GM12878 (cell line): ENCODE measurements around the gene RNF220. TPM values are rescaled to one million over a fixed set of nuclear protein-coding genes. Genes with fewer than 3 reads are reported as not detected.

Experiments
- ATAC-seq: fragments of 200-7000 bp; cut with Tn5 transposase; 3 replicates; pipeline ENCODE4 v1.9.1; 2020; ENCODE audit warnings: mild to moderate bottlenecking, moderate library complexity
- BruUV-seq: library from RNA; stranded (reverse); fragments of 400-500 nt; replicated peaks from 2 replicates; lab custom pipeline; 2021; lab: Mats Ljungman, UMichigan
- CTCF ChIA-PET: fragments of 300-600 bp; sonication (Branson Sonifier 250); formaldehyde crosslinking; extraction: SDS; loops from one replicate; lab custom pipeline; 2021; ENCODE audit warnings: inconsistent platforms; lab: Yijun Ruan, JAX
- POLR2A ChIA-PET: fragments of 350-600 bp; formaldehyde crosslinking; extraction: SDS; loops from one replicate; lab custom pipeline; 2021; ENCODE audit warnings: inconsistent platforms; lab: Charles Lee
- RAD21 ChIA-PET: fragments of 300-600 bp; sonication (Branson Sonifier 250); formaldehyde crosslinking; loops from one replicate; lab custom pipeline; 2023; ENCODE audit warnings: antibody characterized with exemption; ENCODE audit not compliant: unreplicated experiment; lab: Charles Lee
- SMC1A ChIA-PET: fragments of 300-600 bp; sonication (Branson Sonifier 250); formaldehyde crosslinking; loops from one replicate; lab custom pipeline; 2023; ENCODE audit not compliant: unreplicated experiment, uncharacterized antibody; lab: Charles Lee
- DNase-seq: peaks from one replicate; pipeline ENCODE4 v3.0.0-alpha.2; 2011; ENCODE audit warnings: low read depth, low spot score
- FAIRE-seq: peaks from 3 replicates; lab custom pipeline; 2011; peaks lifted over from hg19 to GRCh38; lab: Jason Lieb, UNC
- H2AFZ ChIP-seq: 2 replicates; pipeline ENCODE4 v1.6.0; 2011; ENCODE audit warnings: low read depth, low read length, control low read depth; ENCODE audit not compliant: control insufficient read depth
- H3K27ac ChIP-seq: 2 replicates; pipeline ENCODE4 v1.5.1; 2011; ENCODE audit warnings: control low read depth; ENCODE audit not compliant: control insufficient read depth, insufficient read depth
- H3K27me3 ChIP-seq, 2 experiments: replicated peaks in 1 of 2; 2 replicates each; pipeline versions ENCODE4 v1.6.0 to v1.6.1; 2011; ENCODE audit warnings: low read length in 1 of 2; ENCODE audit not compliant: control insufficient read depth in 2 of 2, insufficient read depth in 2 of 2
- H3K36me3 ChIP-seq, 2 experiments: 2 replicates each; pipeline ENCODE4 v1.5.1; 2011; ENCODE audit warnings: low read length in 1 of 2; ENCODE audit not compliant: control insufficient read depth in 2 of 2, insufficient read depth in 2 of 2
- H3K4me1 ChIP-seq: 2 replicates; pipeline ENCODE4 v1.6.1; 2011; ENCODE audit warnings: mild to moderate bottlenecking, low read length, moderate library complexity, mixed read lengths; ENCODE audit not compliant: control insufficient read depth, insufficient read depth
- H3K4me2 ChIP-seq: 2 replicates; pipeline ENCODE4 v1.6.0; 2011; ENCODE audit warnings: control low read depth; ENCODE audit not compliant: control insufficient read depth, insufficient read depth
- H3K4me3 ChIP-seq: fragments of 200-600 bp; sonication (generic); 2 replicates; pipeline ENCODE4 v1.5.1; 2016
- H3K79me2 ChIP-seq: 2 replicates; pipeline ENCODE4 v1.6.0; 2011; ENCODE audit warnings: low read length; ENCODE audit not compliant: control insufficient read depth, insufficient read depth
- H3K9ac ChIP-seq: 2 replicates; pipeline ENCODE4 v1.8.0; 2011; ENCODE audit warnings: low read length, control low read depth, mixed read lengths; ENCODE audit not compliant: control insufficient read depth, insufficient read depth
- H3K9me3 ChIP-seq: replicated peaks from 3 replicates; pipeline ENCODE4 v1.5.1; 2011; ENCODE audit warnings: mild to moderate bottlenecking, low read length; ENCODE audit not compliant: control insufficient read depth, insufficient read depth
- H4K20me1 ChIP-seq: 2 replicates; pipeline ENCODE4 v1.6.0; 2011; ENCODE audit not compliant: control insufficient read depth, insufficient read depth
- CBX3 ChIP-seq: fragments of 200-600 bp; sonication (generic); IDR thresholded peaks from 2 replicates; pipeline ENCODE4 v1.6.1; 2016; ENCODE audit warnings: low read depth, borderline replicate concordance
- LARP7 ChIP-seq: fragments of 450-650 bp; IDR thresholded peaks from 2 replicates; pipeline ENCODE4 v1.6.1; 2017; ENCODE audit warnings: mild to moderate bottlenecking
- MTA3 ChIP-seq: IDR thresholded peaks from 2 replicates; pipeline ENCODE4 v1.6.1; 2012; ENCODE audit warnings: low read length, inconsistent platforms, borderline replicate concordance
- MYC ChIP-seq: IDR thresholded peaks from 2 replicates; pipeline ENCODE4 v1.6.1; 2011; ENCODE audit warnings: mild to moderate bottlenecking, low read length, moderate library complexity, inconsistent platforms; ENCODE audit not compliant: insufficient read depth, insufficient replicate concordance, insufficient read length, severe bottlenecking
- NFYA ChIP-seq: IDR thresholded peaks from 2 replicates; pipeline ENCODE4 v1.6.1; 2011; ENCODE audit warnings: low read depth, mild to moderate bottlenecking, low read length, improper control_type of control experiment, borderline replicate concordance
- NR2F1 ChIP-seq: fragments of 450-650 bp; conservative IDR thresholded peaks from 2 replicates; pipeline ENCODE4 v1.6.1; 2017; ENCODE audit warnings: mild to moderate bottlenecking
- POLR2A ChIP-seq: IDR thresholded peaks from 2 replicates; pipeline ENCODE4 v1.6.1; 2011; ENCODE audit warnings: low read depth, mild to moderate bottlenecking, low read length
- POLR2AphosphoS5 ChIP-seq: IDR thresholded peaks from 2 replicates; pipeline ENCODE4 v1.6.1; 2011; ENCODE audit warnings: mild to moderate bottlenecking, low read length, inconsistent platforms
- RELA ChIP-seq: fragments of 450-650 bp; IDR thresholded peaks from 2 replicates; pipeline ENCODE4 v1.8.0; 2014; ENCODE audit warnings: borderline replicate concordance; ENCODE audit not compliant: partially characterized antibody
- SUZ12 ChIP-seq: fragments of 200-600 bp; sonication (generic); IDR thresholded peaks from one replicate; pipeline ENCODE4 v1.6.1; 2018; ENCODE audit warnings: antibody characterized with exemption, mild to moderate bottlenecking; ENCODE audit not compliant: unreplicated experiment
- ZNF592 ChIP-seq: fragments of 450-650 bp; IDR thresholded peaks from 2 replicates; pipeline ENCODE4 v1.6.1; 2017; ENCODE audit warnings: mild to moderate bottlenecking, moderate library complexity
- WGBS: methylation state at CpG from one replicate; pipeline ENCODE4 v1.1.6; 2016; ENCODE audit warnings: low lambda C conversion rate; ENCODE audit not compliant: insufficient replicate concordance, insufficient coverage; ENCODE audit errors: missing lambda C conversion rate; 5-methylcytosine and 5-hydroxymethylcytosine counted together
- in situ Hi-C: fragments of 300-500 bp; cut with MboI; formaldehyde crosslinking; loops from 9 replicates; pipeline ENCODE4 v1.14.3; 2018; ENCODE audit warnings: mixed read lengths
- intact Hi-C: fragments of 100-400 bp; cut with micrococcal nuclease; formaldehyde crosslinking; loops from one replicate; pipeline ENCODE4 v1.14.2; 2022; ENCODE audit not compliant: unreplicated experiment
- polyA plus RNA-seq, 11 experiments: library from polyadenylated mRNA; depleted of rRNA in 4 of 11; unstranded in 6 of 11; stranded (reverse) in 5 of 11; fragments of >200 nt; fragmentation: Nextera tagmentation in 4 of 11; fragmentation: Illumina TruSeq in 1 of 11; extraction: Ambion mirVana in 4 of 11; extraction: Trizol in 1 of 11; gene quantifications; 1 replicate in 1 of 11; 2 replicates in 10 of 11; pipeline versions ENCODE4 v1.2.1 to v1.2.3, GENCODE V29; 2011 to 2016; ENCODE audit warnings: inconsistent platforms in 2 of 11, missing spikeins in 2 of 11, low read depth in 1 of 11
- total RNA-seq, 4 experiments: library from RNA; depleted of rRNA in 3 of 4; stranded (reverse); fragments of >200 nt in 3 of 4; fragmentation: Illumina TruSeq in 1 of 4; extraction: Trizol in 1 of 4; gene quantifications; 2 replicates each; pipeline versions ENCODE4 v1.2.1 to v1.2.3, GENCODE V29; 2013 to 2021
- TF ChIP-seq, protein P1 (sequence below): fragments of 450-650 bp; IDR thresholded peaks from 2 replicates; pipeline ENCODE4 v1.6.1; 2016; ENCODE audit warnings: mild to moderate bottlenecking
- TF ChIP-seq, protein P2 (sequence below): IDR thresholded peaks from 2 replicates; pipeline ENCODE4 v1.6.1; 2012; ENCODE audit warnings: low read length, inconsistent platforms
- TF ChIP-seq, protein P3 (sequence below): fragments of 450-650 bp; IDR thresholded peaks from 2 replicates; pipeline ENCODE4 v1.6.1; 2017; ENCODE audit warnings: borderline replicate concordance
- TF ChIP-seq, protein P4 (sequence below): IDR thresholded peaks from 2 replicates; pipeline ENCODE4 v1.6.1; 2011; ENCODE audit warnings: low read depth, low read length, improper control_type of control experiment, borderline replicate concordance

The RNF220 gene
- total and polyA plus RNA-seq, 10 of the 15 experiments (the other 5 are each of a cell fraction or from before 2014, with no cell fraction given): 4.6 to 84.1 (median 53.7) TPM

GRCh38 chr1:44409757-44410156, 4.7 kb downstream of the RNF220 start:
- POLR2A ChIA-PET: no interaction called here
- peaks cover 28 to 54% of the 10 kb centered on the region in 2 experiments for H3K27me3 ChIP-seq
- no peak overlapping the region for H3K4me2 ChIP-seq
- TF ChIP-seq NR2F1: no peak
- TF ChIP-seq SUZ12: no peak
- TF ChIP-seq MTA3: no peak
- TF ChIP-seq MYC: no peak
- no peak for TF ChIP-seq POLR2A
- TF ChIP-seq, protein P1, sequence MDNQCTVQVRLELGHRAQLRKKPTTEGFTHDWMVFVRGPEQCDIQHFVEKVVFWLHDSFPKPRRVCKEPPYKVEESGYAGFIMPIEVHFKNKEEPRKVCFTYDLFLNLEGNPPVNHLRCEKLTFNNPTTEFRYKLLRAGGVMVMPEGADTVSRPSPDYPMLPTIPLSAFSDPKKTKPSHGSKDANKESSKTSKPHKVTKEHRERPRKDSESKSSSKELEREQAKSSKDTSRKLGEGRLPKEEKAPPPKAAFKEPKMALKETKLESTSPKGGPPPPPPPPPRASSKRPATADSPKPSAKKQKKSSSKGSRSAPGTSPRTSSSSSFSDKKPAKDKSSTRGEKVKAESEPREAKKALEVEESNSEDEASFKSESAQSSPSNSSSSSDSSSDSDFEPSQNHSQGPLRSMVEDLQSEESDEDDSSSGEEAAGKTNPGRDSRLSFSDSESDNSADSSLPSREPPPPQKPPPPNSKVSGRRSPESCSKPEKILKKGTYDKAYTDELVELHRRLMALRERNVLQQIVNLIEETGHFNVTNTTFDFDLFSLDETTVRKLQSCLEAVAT: no peak
- TF ChIP-seq, protein P2, sequence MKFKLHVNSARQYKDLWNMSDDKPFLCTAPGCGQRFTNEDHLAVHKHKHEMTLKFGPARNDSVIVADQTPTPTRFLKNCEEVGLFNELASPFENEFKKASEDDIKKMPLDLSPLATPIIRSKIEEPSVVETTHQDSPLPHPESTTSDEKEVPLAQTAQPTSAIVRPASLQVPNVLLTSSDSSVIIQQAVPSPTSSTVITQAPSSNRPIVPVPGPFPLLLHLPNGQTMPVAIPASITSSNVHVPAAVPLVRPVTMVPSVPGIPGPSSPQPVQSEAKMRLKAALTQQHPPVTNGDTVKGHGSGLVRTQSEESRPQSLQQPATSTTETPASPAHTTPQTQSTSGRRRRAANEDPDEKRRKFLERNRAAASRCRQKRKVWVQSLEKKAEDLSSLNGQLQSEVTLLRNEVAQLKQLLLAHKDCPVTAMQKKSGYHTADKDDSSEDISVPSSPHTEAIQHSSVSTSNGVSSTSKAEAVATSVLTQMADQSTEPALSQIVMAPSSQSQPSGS: no peak
- TF ChIP-seq LARP7: no peak
- no peak for TF ChIP-seq POLR2AphosphoS5
- no peak for TF ChIP-seq NFYA
- TF ChIP-seq, protein P3, sequence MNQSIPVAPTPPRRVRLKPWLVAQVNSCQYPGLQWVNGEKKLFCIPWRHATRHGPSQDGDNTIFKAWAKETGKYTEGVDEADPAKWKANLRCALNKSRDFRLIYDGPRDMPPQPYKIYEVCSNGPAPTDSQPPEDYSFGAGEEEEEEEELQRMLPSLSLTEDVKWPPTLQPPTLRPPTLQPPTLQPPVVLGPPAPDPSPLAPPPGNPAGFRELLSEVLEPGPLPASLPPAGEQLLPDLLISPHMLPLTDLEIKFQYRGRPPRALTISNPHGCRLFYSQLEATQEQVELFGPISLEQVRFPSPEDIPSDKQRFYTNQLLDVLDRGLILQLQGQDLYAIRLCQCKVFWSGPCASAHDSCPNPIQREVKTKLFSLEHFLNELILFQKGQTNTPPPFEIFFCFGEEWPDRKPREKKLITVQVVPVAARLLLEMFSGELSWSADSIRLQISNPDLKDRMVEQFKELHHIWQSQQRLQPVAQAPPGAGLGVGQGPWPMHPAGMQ: no peak
- TF ChIP-seq ZNF592: no peak
- no peak for TF ChIP-seq CBX3
- no peak for TF ChIP-seq RELA
- TF ChIP-seq, protein P4, sequence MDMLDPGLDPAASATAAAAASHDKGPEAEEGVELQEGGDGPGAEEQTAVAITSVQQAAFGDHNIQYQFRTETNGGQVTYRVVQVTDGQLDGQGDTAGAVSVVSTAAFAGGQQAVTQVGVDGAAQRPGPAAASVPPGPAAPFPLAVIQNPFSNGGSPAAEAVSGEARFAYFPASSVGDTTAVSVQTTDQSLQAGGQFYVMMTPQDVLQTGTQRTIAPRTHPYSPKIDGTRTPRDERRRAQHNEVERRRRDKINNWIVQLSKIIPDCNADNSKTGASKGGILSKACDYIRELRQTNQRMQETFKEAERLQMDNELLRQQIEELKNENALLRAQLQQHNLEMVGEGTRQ: no peak

More at GRCh38 chr1:44409757-44410156, 4.7 kb downstream of the RNF220 start:
- H4K20me1 ChIP-seq: no peaks in the 10 kb centered on the region; the same call in 1 of the 2 replicates
- H3K27ac ChIP-seq: no peak overlapping the region
- CTCF ChIA-PET: interaction anchor here (1.1 kb wide), 1 partner anchor 185 kb away, joined by 3 read pairs; no protein-coding TSS in a partner anchor
- WGBS: 10% methylated on average over 4 of the region's 4 CpGs
- no peak overlapping the region for H3K4me3 ChIP-seq
- H3K9ac ChIP-seq: no peak overlapping the region
- SMC1A ChIA-PET: interaction anchor here (0.5 kb wide), 1 partner anchor 80 kb away, joined by 3 read pairs; no protein-coding TSS in a partner anchor
- no peaks in the 10 kb centered on the region for H3K36me3 ChIP-seq
- H2AFZ ChIP-seq: no peak overlapping the region
- no peaks in the 10 kb centered on the region for H3K4me1 ChIP-seq
- BruUV-seq: no TSS peak
- FAIRE-seq (no peak), ATAC-seq (no peak), DNase-seq (no peak)
- in situ Hi-C loops (no loop called here), intact Hi-C loops (no loop called here)
- H3K79me2 ChIP-seq: no peaks in the 10 kb centered on the region
- RAD21 ChIA-PET: no interaction called here
- H3K9me3 ChIP-seq: no peaks in the 10 kb centered on the region
